HepG2 (cell line): ENCODE measurements around the gene THRAP3. TPM values are rescaled to one million over a fixed set of nuclear protein-coding genes. Genes with fewer than 3 reads are reported as not detected.

Source experiments
- AGO2 ChIP-seq: fragments of 200-400 bp; formaldehyde crosslinking; optimal IDR thresholded peaks from 2 replicates; pipeline ENCODE3; 2017; ENCODE audit warnings: mild to moderate bottlenecking, low read depth, low read length, moderate library complexity
- DNMT1 ChIP-seq: sonication (generic); formaldehyde crosslinking; IDR thresholded peaks from 2 replicates; pipeline ENCODE4 v1.5.1; 2020; ENCODE audit warnings: mild to moderate bottlenecking, missing genetic modification reagents
- NFATC3 ChIP-seq: sonication (generic); formaldehyde crosslinking; IDR thresholded peaks from 2 replicates; pipeline ENCODE4 v1.5.1; 2020; ENCODE audit warnings: mild to moderate bottlenecking, missing genetic modification reagents
- RFX5 ChIP-seq: IDR thresholded peaks from 2 replicates; pipeline ENCODE4 v1.6.1; 2011; ENCODE audit warnings: low read depth, low read length, improper control_type of control experiment
- SETDB1 ChIP-seq: sonication (generic); formaldehyde crosslinking; IDR thresholded peaks from 2 replicates; pipeline ENCODE4 v1.5.1; 2020; ENCODE audit warnings: missing genetic modification reagents, mild to moderate bottlenecking, borderline replicate concordance
- SNRNP70 ChIP-seq: fragments of 200-400 bp; formaldehyde crosslinking; IDR thresholded peaks from 2 replicates; pipeline ENCODE4 v1.6.1; 2017; ENCODE audit warnings: mild to moderate bottlenecking, low read depth, low read length, moderate library complexity
- SRSF9 ChIP-seq: fragments of 200-400 bp; formaldehyde crosslinking; IDR thresholded peaks from 2 replicates; pipeline ENCODE4 v1.6.1; 2018; ENCODE audit warnings: borderline replicate concordance, mild to moderate bottlenecking, low read depth, low read length; ENCODE audit not compliant: insufficient read depth, poor library complexity, severe bottlenecking
- ZNF382 ChIP-seq: sonication (generic); formaldehyde crosslinking; IDR thresholded peaks from 2 replicates; pipeline ENCODE4 v1.5.0; 2020; ENCODE audit warnings: missing genetic modification reagents, mild to moderate bottlenecking, borderline replicate concordance
- ZNF567 ChIP-seq: sonication (generic); formaldehyde crosslinking; IDR thresholded peaks from 2 replicates; pipeline ENCODE4 v1.8.1; 2023; ENCODE audit warnings: mild to moderate bottlenecking, missing genetic modification reagents, borderline replicate concordance
- ZNF629 ChIP-seq: sonication (generic); formaldehyde crosslinking; conservative IDR thresholded peaks from 2 replicates; pipeline ENCODE4 v1.5.0; 2020; ENCODE audit warnings: missing genetic modification reagents
- ZSCAN22 ChIP-seq: sonication (generic); formaldehyde crosslinking; IDR thresholded peaks from 2 replicates; pipeline ENCODE4 v1.4.0; 2020; ENCODE audit warnings: mild to moderate bottlenecking, missing genetic modification reagents
- polyA plus RNA-seq, 8 experiments: library from polyadenylated mRNA; depleted of rRNA in 3 of 8; stranded (reverse) in 7 of 8; unstranded in 1 of 8; fragments of >200 nt; fragmentation: Illumina TruSeq in 4 of 8; extraction: Trizol in 4 of 8; gene quantifications; 2 replicates each; pipeline versions ENCODE4 v1.2.1 to v1.2.3, GENCODE V29; 2011 to 2016; ENCODE audit warnings: low read depth in 4 of 8, missing spikeins in 1 of 8, mixed read lengths in 1 of 8; ENCODE audit not compliant: insufficient read depth in 1 of 8
- total RNA-seq, 5 experiments: library from RNA; depleted of rRNA; stranded (reverse); fragments of >200 nt; fragmentation: Illumina TruSeq; extraction: Trizol; gene quantifications; 2 replicates each; pipeline ENCODE4 v1.2.3, GENCODE V29; 2016; ENCODE audit warnings: low read depth in 1 of 5
- TF ChIP-seq, protein P1 (sequence below): sonication (generic); formaldehyde crosslinking; IDR thresholded peaks from 2 replicates; pipeline ENCODE4 v1.4.0; 2020; ENCODE audit warnings: mild to moderate bottlenecking, missing genetic modification reagents
- TF ChIP-seq, protein P2 (sequence below): sonication (generic); formaldehyde crosslinking; IDR thresholded peaks from 2 replicates; pipeline ENCODE4 v1.4.0; 2020; ENCODE audit warnings: mild to moderate bottlenecking, missing genetic modification reagents
- TF ChIP-seq, protein P3 (sequence below): sonication (generic); formaldehyde crosslinking; IDR thresholded peaks from 2 replicates; pipeline ENCODE4 v1.4.0; 2020; ENCODE audit warnings: mild to moderate bottlenecking, missing genetic modification reagents
- TF ChIP-seq, protein P4 (sequence below): sonication (generic); formaldehyde crosslinking; IDR thresholded peaks from 2 replicates; pipeline ENCODE4 v1.8.1; 2023; ENCODE audit warnings: mild to moderate bottlenecking, missing genetic modification reagents

The THRAP3 gene
- total and polyA plus RNA-seq, 2 of the 13 experiments (the other 11 are each of a cell fraction or from before 2014, with no cell fraction given): 45.0 to 92.6 TPM

DNA sequence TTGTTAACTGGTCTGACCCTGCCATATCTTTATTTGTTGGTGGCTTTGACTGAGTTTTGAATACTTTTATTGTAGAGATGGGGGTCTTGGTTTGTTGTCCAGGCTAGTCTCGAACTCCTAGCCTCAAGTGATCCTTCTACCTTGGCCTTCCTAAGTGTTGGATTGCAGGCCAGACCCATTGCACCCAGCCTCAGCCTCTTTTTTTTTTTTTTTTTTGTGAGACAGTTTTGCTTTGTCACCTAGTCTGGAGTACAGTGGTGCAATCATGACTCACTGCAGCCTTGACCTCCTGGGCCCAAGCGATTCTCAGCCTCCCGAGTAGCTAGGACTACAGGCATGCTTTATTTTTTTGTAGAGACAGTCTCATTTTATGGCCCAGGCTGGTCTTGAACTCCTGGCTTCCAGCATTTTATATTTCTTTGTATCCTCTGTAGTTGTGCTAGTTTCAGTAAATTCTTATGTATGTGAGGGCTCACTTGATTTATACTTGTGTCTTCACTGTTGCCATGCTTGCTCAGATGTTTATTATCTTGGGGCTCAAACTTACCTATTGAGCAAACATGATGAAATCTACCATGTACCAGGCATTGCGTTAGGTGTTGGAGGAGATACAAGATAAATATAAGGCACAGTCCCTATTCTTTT lies 24.1 kb downstream of the THRAP3 start (continued):
- TF ChIP-seq, protein P1, sequence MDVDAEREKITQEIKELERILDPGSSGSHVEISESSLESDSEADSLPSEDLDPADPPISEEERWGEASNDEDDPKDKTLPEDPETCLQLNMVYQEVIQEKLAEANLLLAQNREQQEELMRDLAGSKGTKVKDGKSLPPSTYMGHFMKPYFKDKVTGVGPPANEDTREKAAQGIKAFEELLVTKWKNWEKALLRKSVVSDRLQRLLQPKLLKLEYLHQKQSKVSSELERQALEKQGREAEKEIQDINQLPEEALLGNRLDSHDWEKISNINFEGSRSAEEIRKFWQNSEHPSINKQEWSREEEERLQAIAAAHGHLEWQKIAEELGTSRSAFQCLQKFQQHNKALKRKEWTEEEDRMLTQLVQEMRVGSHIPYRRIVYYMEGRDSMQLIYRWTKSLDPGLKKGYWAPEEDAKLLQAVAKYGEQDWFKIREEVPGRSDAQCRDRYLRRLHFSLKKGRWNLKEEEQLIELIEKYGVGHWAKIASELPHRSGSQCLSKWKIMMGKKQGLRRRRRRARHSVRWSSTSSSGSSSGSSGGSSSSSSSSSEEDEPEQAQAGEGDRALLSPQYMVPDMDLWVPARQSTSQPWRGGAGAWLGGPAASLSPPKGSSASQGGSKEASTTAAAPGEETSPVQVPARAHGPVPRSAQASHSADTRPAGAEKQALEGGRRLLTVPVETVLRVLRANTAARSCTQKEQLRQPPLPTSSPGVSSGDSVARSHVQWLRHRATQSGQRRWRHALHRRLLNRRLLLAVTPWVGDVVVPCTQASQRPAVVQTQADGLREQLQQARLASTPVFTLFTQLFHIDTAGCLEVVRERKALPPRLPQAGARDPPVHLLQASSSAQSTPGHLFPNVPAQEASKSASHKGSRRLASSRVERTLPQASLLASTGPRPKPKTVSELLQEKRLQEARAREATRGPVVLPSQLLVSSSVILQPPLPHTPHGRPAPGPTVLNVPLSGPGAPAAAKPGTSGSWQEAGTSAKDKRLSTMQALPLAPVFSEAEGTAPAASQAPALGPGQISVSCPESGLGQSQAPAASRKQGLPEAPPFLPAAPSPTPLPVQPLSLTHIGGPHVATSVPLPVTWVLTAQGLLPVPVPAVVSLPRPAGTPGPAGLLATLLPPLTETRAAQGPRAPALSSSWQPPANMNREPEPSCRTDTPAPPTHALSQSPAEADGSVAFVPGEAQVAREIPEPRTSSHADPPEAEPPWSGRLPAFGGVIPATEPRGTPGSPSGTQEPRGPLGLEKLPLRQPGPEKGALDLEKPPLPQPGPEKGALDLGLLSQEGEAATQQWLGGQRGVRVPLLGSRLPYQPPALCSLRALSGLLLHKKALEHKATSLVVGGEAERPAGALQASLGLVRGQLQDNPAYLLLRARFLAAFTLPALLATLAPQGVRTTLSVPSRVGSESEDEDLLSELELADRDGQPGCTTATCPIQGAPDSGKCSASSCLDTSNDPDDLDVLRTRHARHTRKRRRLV (CRISPR knock-in tag): no peak
- no peak for TF ChIP-seq ZNF567
- no peak for TF ChIP-seq NFATC3 (CRISPR knock-in tag)
- no peak for TF ChIP-seq DNMT1 (CRISPR knock-in tag)
- no peak for TF ChIP-seq AGO2
- TF ChIP-seq, protein P2, sequence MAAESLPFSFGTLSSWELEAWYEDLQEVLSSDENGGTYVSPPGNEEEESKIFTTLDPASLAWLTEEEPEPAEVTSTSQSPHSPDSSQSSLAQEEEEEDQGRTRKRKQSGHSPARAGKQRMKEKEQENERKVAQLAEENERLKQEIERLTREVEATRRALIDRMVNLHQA (CRISPR knock-in tag): no peak
- TF ChIP-seq SNRNP70: no peak
- no peak for TF ChIP-seq ZSCAN22 (CRISPR knock-in tag)
- TF ChIP-seq, protein P3, sequence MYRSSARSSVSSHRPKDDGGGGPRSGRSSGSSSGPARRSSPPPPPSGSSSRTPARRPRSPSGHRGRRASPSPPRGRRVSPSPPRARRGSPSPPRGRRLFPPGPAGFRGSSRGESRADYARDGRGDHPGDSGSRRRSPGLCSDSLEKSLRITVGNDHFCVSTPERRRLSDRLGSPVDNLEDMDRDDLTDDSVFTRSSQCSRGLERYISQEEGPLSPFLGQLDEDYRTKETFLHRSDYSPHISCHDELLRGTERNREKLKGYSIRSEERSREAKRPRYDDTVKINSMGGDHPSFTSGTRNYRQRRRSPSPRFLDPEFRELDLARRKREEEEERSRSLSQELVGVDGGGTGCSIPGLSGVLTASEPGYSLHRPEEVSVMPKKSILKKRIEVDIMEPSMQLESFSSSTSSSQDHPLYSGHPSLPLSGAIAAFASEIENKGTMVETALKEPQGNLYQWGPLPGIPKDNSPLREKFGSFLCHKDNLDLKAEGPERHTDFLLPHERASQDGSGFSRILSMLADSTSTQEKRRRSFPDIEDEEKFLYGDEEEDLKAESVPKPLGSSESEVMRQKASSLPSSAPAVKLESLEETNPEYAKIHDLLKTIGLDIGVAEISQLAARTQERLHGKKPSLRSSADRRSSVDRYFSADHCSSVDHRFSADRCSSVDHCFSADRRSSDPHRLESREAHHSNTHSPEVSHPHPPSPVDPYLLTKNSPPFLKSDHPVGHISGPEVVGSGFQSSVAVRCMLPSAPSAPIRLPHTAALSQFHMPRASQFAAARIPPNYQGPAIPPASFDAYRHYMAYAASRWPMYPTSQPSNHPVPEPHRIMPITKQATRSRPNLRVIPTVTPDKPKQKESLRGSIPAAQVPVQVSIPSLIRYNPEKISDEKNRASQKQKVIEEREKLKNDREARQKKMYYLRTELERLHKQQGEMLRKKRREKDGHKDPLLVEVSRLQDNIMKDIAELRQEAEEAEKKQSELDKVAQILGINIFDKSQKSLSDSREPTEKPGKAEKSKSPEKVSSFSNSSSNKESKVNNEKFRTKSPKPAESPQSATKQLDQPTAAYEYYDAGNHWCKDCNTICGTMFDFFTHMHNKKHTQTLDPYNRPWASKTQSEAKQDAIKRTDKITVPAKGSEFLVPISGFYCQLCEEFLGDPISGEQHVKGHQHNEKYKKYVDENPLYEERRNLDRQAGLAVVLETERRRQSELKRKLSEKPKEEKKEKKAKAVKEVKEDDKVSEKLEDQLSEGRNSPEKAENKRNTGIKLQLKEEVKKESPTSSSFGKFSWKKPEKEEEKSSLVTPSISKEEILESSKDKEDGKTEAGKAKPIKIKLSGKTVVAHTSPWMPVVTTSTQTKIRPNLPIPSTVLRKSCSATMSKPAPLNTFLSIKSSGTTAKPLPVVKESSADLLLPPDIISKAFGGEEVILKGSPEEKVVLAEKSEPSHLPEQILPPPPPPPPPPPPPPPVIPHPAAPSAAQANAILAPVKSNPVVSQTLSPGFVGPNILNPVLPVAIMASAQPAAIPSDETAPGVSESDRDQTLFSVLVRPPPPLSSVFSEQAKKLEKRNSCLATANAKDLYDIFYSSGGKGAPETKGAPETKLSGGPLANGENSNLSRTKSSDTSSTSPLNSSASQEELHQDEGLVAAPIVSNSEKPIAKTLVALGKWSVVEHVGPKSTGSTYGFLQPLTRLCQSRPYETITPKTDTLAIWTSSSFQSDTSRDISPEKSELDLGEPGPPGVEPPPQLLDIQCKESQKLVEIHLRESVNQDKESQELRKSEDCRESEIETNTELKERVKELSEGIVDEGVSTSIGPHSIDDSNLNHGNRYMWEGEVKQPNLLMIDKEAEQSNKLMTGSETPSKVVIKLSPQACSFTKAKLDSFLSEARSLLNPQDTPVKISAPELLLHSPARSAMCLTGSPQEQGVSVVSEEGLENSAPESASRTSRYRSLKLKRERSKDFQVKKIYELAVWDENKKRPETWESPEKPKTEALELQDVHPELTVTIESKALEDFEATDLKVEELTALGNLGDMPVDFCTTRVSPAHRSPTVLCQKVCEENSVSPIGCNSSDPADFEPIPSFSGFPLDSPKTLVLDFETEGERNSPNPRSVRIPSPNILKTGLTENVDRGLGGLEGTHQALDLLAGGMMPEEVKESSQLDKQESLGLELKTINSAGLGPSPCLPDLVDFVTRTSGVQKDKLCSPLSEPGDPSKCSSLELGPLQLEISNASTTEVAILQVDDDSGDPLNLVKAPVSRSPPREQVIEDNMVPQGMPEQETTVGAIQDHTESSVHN (CRISPR knock-in tag): no peak
- TF ChIP-seq, protein P4, sequence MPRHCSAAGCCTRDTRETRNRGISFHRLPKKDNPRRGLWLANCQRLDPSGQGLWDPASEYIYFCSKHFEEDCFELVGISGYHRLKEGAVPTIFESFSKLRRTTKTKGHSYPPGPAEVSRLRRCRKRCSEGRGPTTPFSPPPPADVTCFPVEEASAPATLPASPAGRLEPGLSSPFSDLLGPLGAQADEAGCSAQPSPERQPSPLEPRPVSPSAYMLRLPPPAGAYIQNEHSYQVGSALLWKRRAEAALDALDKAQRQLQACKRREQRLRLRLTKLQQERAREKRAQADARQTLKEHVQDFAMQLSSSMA: no peak
- TF ChIP-seq SRSF9: no peak
- TF ChIP-seq RFX5: no peak
- TF ChIP-seq SETDB1: no peak
- peak; percentile 93 for TF ChIP-seq ZNF629
- TF ChIP-seq ZNF382 (CRISPR knock-in tag): no peak
